Thymus (tissue), 11 donors: ENCODE measurements around the gene DENND11. TPM values are rescaled to one million over a fixed set of nuclear protein-coding genes. Genes with fewer than 3 reads are reported as not detected.

Experiments used
- DNase-seq, 9 donors: peaks; one replicate each; pipeline ENCODE4 v3.0.0-alpha.2; 2013; ENCODE audit warnings: low spot score in 9 of 9, low read depth in 6 of 9, missing footprints in 1 of 9
- H3K27ac ChIP-seq, 2 donors: one replicate each; pipeline ENCODE4 v1.5.1; 2013; ENCODE audit warnings: control low read depth in 1 of 2, low read depth in 1 of 2, low read length in 1 of 2, mild to moderate bottlenecking in 1 of 2, moderate library complexity in 1 of 2
- H3K27me3 ChIP-seq, 2 donors: one replicate each; pipeline ENCODE4 v1.5.1; 2013; ENCODE audit warnings: low read length in 1 of 2; ENCODE audit not compliant: control insufficient read depth in 2 of 2, insufficient read depth in 1 of 2
- H3K36me3 ChIP-seq, 2 donors: one replicate each; pipeline ENCODE4 v1.5.1; 2013; ENCODE audit warnings: low read length in 1 of 2, mild to moderate bottlenecking in 1 of 2, moderate library complexity in 1 of 2; ENCODE audit not compliant: control insufficient read depth in 2 of 2, insufficient read depth in 2 of 2
- H3K4me1 ChIP-seq, 2 donors: one replicate each; pipeline ENCODE4 v1.5.1; 2013; ENCODE audit warnings: low read length in 2 of 2; ENCODE audit not compliant: control insufficient read depth in 2 of 2, insufficient read depth in 2 of 2
- H3K4me3 ChIP-seq, 2 donors: one replicate each; pipeline ENCODE4 v1.5.1; 2013; ENCODE audit warnings: low read length in 2 of 2, control low read depth in 1 of 2, mild to moderate bottlenecking in 1 of 2
- H3K9me3 ChIP-seq, 2 donors: one replicate each; pipeline ENCODE4 v1.5.1; 2013; ENCODE audit warnings: low read length in 1 of 2, mild to moderate bottlenecking in 1 of 2; ENCODE audit not compliant: control insufficient read depth in 2 of 2, insufficient read depth in 1 of 2
- WGBS: extraction: QIAGEN DNeasy Blood & Tissue Kit; methylation state at CpG from one replicate; pipeline ENCODE4 v1.1.7; 2013; 5-methylcytosine and 5-hydroxymethylcytosine counted together
- polyA plus RNA-seq: library from polyadenylated mRNA; stranded (reverse); fragments of 200-250 nt; gene quantifications from one replicate; pipeline ENCODE4 v1.2.3, GENCODE V29; 2013
- total RNA-seq: library from RNA; stranded (reverse); fragments of 120-200 nt; gene quantifications from one replicate; pipeline ENCODE4 v1.2.4, GENCODE V29; 2013
- donor health status: healthy.

The DENND11 gene
- total and polyA plus RNA-seq, 2 donors: 9.2 to 16.1 TPM

DNA sequence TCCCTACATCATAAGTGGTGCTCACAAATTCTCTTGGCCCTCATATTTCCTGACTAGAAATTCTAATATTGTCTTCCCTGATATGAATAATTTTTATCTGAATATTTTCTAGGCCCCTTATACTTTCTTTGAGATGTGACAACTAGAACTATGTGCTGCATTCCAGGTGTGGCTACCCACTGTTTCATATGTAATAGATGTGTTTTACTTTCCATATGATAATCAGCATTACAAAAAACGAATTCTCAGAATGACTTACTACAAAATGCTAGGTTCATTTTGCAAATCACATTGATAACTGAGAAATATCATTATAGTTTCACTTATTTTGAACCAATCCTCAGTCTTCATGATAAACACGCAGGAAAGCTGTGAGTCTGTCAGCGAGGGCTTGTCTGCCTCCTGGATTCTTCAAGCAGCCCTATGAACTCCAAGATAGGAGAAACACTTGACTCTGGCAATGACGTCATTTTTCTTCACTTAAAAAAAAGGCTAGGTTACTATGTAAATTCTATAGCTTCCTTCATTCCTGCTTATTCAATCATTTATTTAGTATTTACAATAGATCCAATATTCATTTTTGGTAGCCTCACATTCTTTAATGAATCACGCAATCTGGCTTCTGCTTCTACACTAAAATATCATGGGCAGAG lies 10.8 kb upstream of the DENND11 start:
- DNase-seq: no peak
- H3K9me3 ChIP-seq: no peaks in the 10 kb centered on the region
- no peak overlapping the region for H3K4me3 ChIP-seq
- 98% methylated on average over 5 of the region's 5 CpGs for WGBS
- H3K4me1 ChIP-seq: no peaks in the 10 kb centered on the region
- no peaks in the 10 kb centered on the region for H3K36me3 ChIP-seq
- H3K27ac ChIP-seq: no peak overlapping the region
- H3K27me3 ChIP-seq: no peaks in the 10 kb centered on the region

DNA sequence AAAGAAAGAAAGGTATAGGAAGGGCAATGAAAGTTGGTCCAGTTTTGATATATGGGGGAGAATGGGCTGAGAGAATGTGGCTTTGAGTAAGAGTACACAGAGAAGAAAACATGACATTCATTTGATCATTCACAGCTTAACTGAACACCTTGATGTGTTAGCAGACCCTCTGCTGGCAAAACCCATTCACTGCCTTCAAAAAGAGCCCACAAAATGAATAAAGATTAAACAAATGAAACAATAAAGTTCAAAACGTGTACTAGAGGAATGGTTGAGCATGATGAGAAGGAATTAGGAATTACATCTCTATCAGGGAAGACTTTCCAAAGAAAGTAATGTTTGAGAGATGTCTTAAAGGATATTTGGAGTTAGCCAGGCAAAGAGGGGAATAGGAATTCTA lies 8.3 kb upstream of the DENND11 start:
- no peaks in the 10 kb centered on the region for H3K27me3 ChIP-seq
- no peak for DNase-seq
- H3K36me3 ChIP-seq: no peaks in the 10 kb centered on the region
- WGBS: 54% methylated on average over 1 of the region's 1 CpG
- no peaks in the 10 kb centered on the region for H3K9me3 ChIP-seq
- H3K4me3 ChIP-seq: no peak overlapping the region
- H3K4me1 ChIP-seq: no peaks in the 10 kb centered on the region
- H3K27ac ChIP-seq: no peak overlapping the region

GRCh38 chr7:141709749-141710148 lies 7.8 kb upstream of the DENND11 start:
- WGBS: over 99% methylated on average over 4 of the region's 4 CpGs
- H3K36me3 ChIP-seq: no peaks in the 10 kb centered on the region
- H3K4me3 ChIP-seq: no peak overlapping the region
- no peaks in the 10 kb centered on the region for H3K27me3 ChIP-seq
- no peak overlapping the region for H3K27ac ChIP-seq
- no peaks in the 10 kb centered on the region for H3K9me3 ChIP-seq
- no peak for DNase-seq
- no peaks in the 10 kb centered on the region for H3K4me1 ChIP-seq

DNA sequence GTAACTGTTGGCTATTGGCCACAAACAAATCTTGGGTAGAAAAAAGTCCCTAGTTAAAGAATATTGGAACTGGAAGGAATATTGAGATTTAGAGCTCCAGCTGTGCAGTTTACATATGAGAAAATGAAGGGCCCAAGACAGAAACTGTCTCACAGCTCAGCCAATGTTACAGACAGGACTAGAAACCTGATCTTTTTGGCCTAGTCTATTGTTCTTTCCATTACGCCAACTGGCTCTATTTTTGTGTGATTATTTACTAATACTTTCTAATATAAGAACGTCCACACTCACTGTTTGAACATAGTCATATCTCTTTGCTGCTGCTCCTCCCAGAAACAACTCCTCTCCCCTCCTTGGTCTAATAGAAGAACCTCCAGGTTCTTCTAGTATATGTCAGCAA lies 7.4 kb upstream of the DENND11 start:
- Histone ChIP-seq H3K4me3 (no peak overlapping the region), H3K27me3 (no peaks in the 10 kb centered on the region), H3K4me1 (no peaks in the 10 kb centered on the region), H3K27ac (no peak overlapping the region), H3K36me3 (no peaks in the 10 kb centered on the region), H3K9me3 (no peaks in the 10 kb centered on the region)
- DNase-seq: no peak
- WGBS: 93% methylated on average over 2 of the region's 2 CpGs

DNA sequence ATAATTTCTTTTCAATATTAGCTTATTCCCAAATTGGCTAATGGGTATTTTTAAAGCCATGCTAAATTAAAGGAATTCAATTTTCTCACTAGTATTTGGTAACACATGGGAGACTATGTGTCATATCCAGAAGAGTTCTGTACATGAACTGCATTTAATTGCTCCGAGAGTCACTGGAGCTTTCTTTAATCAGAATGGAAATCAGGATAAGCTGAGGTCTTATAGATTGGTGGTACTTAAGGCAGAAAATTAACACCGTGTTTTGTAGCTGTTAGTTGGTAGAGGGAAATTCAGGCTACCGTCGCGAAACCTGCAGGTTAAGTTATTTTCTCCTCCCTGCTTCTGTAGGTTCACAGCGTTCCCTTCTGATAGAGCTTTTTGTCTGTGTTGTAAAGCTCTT lies 6.4 kb upstream of the DENND11 start, which contains the start of gene WEE2:
Gene WEE2, plus strand, starts transcription at position 3 of the 400 bp plus-strand sequence. CDS start 406 bp downstream, outside the sequence.
- no peak for DNase-seq
- 98% methylated on average over 6 of the region's 6 CpGs for WGBS

GRCh38 chr7:141706239-141707064 lies 4.5 kb upstream of the DENND11 start:
- peaks cover 2 to 16% of the 10 kb centered on the region in 2 donors for H3K27me3 ChIP-seq
- H3K9me3 ChIP-seq: no peaks in the 10 kb centered on the region
- H3K36me3 ChIP-seq: no peaks in the 10 kb centered on the region
- no peak overlapping the region for H3K4me3 ChIP-seq
- DNase-seq: no peak
- 98% methylated on average over 1 of the region's 1 CpG for whole genome bisulfite sequencing
- H3K4me1 ChIP-seq: no peaks in the 10 kb centered on the region
- H3K27ac ChIP-seq: no peak overlapping the region

More for the DNA sequence above, 6.4 kb upstream of the DENND11 start, which contains the start of gene WEE2:
- no peaks in the 10 kb centered on the region for H3K9me3 ChIP-seq
- no peak within 1 kb of the TSS for H3K27ac ChIP-seq
- H3K36me3 ChIP-seq: no peaks in the 10 kb centered on the region
- peaks cover 0 to 3% of the 10 kb centered on the region in 2 donors for H3K27me3 ChIP-seq
- H3K4me1 ChIP-seq: no peaks in the 10 kb centered on the region
- no peak within 1 kb of the TSS for H3K4me3 ChIP-seq

- Histone ChIP-seq H3K9me3 (no peaks in the 10 kb centered on the region), H3K4me1 (peaks cover 0 to 6% of the 10 kb centered on the region in 2 donors), H3K27me3 (peaks cover 2 to 18% of the 10 kb centered on the region in 2 donors), H3K36me3 (no peaks in the 10 kb centered on the region), H3K4me3 (no peak overlapping the region), H3K27ac (no peak overlapping the region)
- no peak for DNase-seq
- WGBS: 97% methylated on average over 5 of the region's 5 CpGs
Measured at GRCh38 chr7:141704741-141705140, 2.8 kb upstream of the DENND11 start.

GRCh38 chr7:141704112-141704511 lies 2.1 kb upstream of the DENND11 start:
- DNase-seq: no peak
- 98% methylated on average over 3 of the region's 3 CpGs for WGBS
- H3K4me3 ChIP-seq: no peak overlapping the region
- H3K27ac ChIP-seq: no peak overlapping the region
- H3K36me3 ChIP-seq: no peaks in the 10 kb centered on the region
- H3K27me3 ChIP-seq: peaks cover 2 to 18% of the 10 kb centered on the region in 2 donors
- no peaks in the 10 kb centered on the region for H3K9me3 ChIP-seq
- H3K4me1 ChIP-seq: peaks cover 0 to 6% of the 10 kb centered on the region in 2 donors

- Histone ChIP-seq H3K27me3 (peaks cover 2 to 18% of the 10 kb centered on the region in 2 donors), H3K4me1 (peaks cover 0 to 6% of the 10 kb centered on the region in 2 donors), H3K9me3 (no peaks in the 10 kb centered on the region), H3K36me3 (no peaks in the 10 kb centered on the region), H3K27ac (no peak overlapping the region), H3K4me3 (no peak overlapping the region)
- no peak for DNase-seq
- WGBS: 96% methylated on average over 4 of the region's 4 CpGs
Measured at GRCh38 chr7:141702892-141703291, 926 bp upstream of the DENND11 start.
